Rectal smooth muscle tissue (tissue), 1 donor: ENCODE data around the gene FCRLA.
"Not testable (repeated sequence)": the region's sequence is repeated elsewhere in the genome, so short reads cannot be mapped to it uniquely, and the experiment has no call there.

ENCODE experiments used
- H3K27ac ChIP-seq: one replicate; pipeline ENCODE4 v1.7.0; 2013; ENCODE audit warnings: low read depth, low read length, inconsistent platforms
- H3K27me3 ChIP-seq: one replicate; pipeline ENCODE4 v1.7.0; 2013; ENCODE audit warnings: low read length; ENCODE audit not compliant: control insufficient read depth, insufficient read depth
- H3K36me3 ChIP-seq: one replicate; pipeline ENCODE4 v1.7.0; 2013; ENCODE audit warnings: low read length; ENCODE audit not compliant: control insufficient read depth, insufficient read depth
- H3K4me1 ChIP-seq: one replicate; pipeline ENCODE4 v1.7.0; 2013; ENCODE audit warnings: low read length; ENCODE audit not compliant: control insufficient read depth, insufficient read depth
- H3K4me3 ChIP-seq: one replicate; pipeline ENCODE4 v1.7.0; 2013; ENCODE audit warnings: low read length
- H3K9ac ChIP-seq: one replicate; pipeline ENCODE4 v1.7.0; 2013; ENCODE audit warnings: low read length

FCRLA gene

DNA sequence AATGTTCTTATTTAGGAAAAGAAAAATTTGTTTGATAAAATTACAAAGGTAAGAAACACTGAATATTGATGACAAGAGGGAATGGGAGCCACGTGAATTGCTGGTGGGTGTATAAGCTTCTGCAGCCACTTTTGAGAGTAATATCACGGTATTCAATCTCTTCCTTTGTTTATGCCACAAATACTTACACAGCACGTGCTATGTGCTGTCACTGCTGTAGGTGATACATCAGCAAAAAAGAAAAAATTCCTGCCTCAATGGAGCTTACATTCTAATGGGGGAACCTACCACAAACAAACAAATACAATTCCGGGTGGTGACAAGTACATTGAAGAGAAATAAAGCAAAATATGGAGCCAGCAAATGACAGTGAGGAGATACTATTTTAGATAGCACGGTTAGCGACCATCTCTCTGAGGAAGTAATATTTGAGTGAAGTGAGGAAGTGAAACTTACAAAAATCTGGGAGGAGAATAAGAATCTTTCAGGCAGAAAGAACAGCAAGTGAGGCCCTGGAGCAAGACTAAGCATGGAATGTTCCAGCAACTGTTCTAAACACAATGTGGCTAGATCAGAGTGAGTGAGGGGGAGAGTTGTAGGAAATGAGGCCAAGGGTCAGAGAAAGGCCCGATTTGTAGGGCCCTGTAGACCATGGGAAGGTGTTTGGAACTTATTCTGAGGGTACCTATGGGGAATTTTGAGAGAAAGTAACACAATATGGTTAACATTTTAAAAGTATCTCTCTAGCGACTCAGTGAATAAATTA is 11.7 kb downstream of the FCRLA start:
- H3K4me3 ChIP-seq: no peak overlapping the region

DNA sequence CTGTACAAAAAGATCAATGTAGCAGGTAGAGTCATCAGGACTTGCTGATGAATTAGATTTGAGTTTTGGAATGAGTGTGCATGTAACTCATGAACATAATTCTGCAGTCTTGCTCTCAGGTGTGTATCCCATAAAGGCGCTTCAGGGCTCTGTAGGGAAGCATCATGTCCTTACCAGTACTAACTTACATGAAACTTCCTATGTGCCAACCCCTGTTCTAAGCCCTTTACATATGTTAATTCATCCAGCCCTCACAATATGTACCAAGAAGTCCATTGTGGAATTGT is 12.2 kb downstream of the FCRLA start:
- H3K4me3 ChIP-seq: no peak overlapping the region
- H3K27me3 ChIP-seq: peaks cover 3% of the 10 kb centered on the region
- no peaks in the 10 kb centered on the region for H3K4me1 ChIP-seq
- H3K36me3 ChIP-seq: no peaks in the 10 kb centered on the region
- H3K27ac ChIP-seq: no peak overlapping the region
- H3K9ac ChIP-seq: no peak overlapping the region

More for the DNA sequence above, 11.7 kb downstream of the FCRLA start:
- no peaks in the 10 kb centered on the region for H3K36me3 ChIP-seq
- H3K27me3 ChIP-seq: peaks cover 3% of the 10 kb centered on the region
- H3K27ac ChIP-seq: no peak overlapping the region
- H3K4me1 ChIP-seq: no peaks in the 10 kb centered on the region
- no peak overlapping the region for H3K9ac ChIP-seq

DNA sequence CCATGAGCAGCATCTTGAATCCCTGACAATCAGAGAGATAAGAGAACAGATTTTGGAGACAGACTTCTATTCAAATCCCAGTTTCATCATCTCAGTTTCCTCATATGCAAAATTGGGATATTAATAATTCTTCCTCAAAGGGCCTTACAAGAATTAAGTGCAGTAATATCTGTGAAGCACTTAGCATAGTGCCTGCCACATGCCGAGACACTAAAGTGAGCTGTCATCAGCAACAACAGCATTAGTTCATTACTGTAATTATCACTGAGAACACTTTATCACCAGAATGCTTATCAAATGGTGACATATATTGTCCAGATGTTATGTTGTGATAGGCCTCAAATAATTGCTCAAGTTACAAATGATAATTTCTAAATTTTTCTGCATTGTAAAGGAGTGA is 13.4 kb downstream of the FCRLA start:
- peaks cover 3% of the 10 kb centered on the region for H3K27me3 ChIP-seq
- H3K36me3 ChIP-seq: no peaks in the 10 kb centered on the region
- no peak overlapping the region for H3K27ac ChIP-seq
- H3K9ac ChIP-seq: no peak overlapping the region
- H3K4me1 ChIP-seq: no peaks in the 10 kb centered on the region
- H3K4me3 ChIP-seq: no peak overlapping the region

DNA sequence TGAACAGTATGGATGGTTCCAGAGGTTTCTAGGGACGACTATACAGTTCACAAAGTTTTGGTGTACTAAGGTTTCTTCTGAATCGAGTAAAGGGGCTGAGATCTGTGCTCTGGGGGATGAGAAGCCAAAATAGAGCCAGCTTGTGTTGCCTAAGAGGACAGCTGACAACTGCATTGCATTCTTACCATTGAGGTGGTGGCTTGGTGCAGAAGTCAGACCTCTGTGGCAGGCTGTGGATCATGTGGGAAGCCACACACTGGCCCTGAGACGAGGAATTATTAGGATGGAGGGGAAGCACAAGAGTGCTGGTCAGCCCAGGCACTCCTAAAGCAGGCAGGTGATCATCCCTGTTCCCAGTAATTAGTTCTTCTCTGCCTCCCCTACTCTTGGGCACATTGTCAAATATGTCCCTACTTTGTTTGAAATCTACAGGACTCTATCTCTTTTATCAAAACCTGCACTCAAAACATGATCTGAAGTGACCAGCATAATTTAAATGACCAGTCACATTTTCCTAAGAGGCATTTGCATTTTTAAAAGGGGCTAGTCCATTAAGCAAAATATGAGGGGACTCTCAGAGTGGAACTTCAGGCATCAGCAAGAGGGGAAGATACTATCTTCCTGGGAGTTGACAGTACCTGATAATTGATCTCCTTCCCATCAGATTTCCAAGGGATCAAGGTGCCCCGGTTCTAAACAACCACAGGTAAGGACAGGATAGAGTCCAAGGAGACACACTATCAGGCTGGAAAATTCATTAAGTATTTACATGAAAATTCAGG is 14.1 kb downstream of the FCRLA start, which contains the start of gene FCRLB:
Gene FCRLB (plus strand): TSS at position 589 of the 782 bp plus-strand sequence. CDS start 1,129 bp downstream, outside the sequence.
- Histone ChIP-seq H3K27ac (no peak within 1 kb of the TSS), H3K4me3 (no peak within 1 kb of the TSS), H3K36me3 (no peaks in the 10 kb centered on the region), H3K4me1 (no peaks in the 10 kb centered on the region), H3K27me3 (peaks cover 3% of the 10 kb centered on the region), H3K9ac (no peak within 1 kb of the TSS)

DNA sequence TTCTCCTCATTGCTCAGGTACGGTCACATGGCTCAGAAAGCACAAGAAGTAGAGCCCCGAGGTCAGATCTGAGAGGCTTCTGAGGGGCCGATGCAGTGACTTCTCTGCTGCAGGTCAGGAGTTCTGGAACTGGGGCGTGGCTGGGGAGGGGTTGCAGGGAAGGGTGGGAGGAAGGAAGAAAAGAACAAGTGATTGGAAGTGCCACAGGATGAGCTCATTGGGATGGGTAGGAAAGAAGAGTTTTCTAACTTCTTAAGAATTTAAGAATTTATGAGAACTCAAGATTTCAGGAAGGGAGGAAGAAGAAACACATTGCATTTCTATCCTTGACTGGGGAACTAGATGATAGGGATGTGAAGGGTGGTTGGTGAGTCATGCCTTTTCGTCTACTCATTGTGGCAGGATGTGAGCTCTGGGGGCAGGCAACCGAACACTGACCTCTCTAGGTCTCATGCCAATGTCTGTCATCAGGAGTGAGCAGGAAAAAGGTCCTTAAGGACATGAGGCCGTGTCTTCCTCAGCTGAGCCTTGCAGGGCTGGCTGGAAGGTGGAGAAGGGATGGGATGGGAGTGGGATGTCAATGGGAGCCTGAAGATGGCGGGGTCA is 14.8 kb downstream of the FCRLA start:
- Histone ChIP-seq H3K4me1 (no peaks in the 10 kb centered on the region), H3K36me3 (no peaks in the 10 kb centered on the region), H3K27ac (no peak overlapping the region), H3K4me3 (no peak overlapping the region), H3K9ac (no peak overlapping the region), H3K27me3 (peaks cover 3% of the 10 kb centered on the region)

DNA sequence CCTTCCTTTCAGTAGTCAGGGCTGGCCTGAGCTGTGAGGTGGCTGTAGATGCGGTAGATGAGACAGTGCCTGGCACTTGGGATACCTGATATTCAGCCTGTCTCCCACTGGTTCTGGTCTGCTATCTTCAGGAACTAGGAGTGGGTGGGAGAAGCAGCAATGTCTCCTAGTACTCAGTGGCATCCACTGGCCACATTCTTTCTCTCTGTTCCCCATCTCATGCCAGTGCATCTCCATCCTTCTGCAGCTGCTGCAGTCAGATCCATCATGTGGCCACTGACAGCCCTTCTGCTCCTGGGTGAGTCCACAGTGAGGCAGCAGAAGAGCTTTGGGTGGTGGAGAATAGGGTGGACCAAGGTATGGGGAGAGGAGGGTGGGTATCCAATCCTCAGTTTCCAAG is 15.4 kb downstream of the FCRLA start:
- Histone ChIP-seq H3K4me3 (no peak overlapping the region), H3K27ac (no peak overlapping the region), H3K36me3 (no peaks in the 10 kb centered on the region), H3K27me3 (peaks cover 3% of the 10 kb centered on the region), H3K9ac (no peak overlapping the region), H3K4me1 (no peaks in the 10 kb centered on the region)

DNA sequence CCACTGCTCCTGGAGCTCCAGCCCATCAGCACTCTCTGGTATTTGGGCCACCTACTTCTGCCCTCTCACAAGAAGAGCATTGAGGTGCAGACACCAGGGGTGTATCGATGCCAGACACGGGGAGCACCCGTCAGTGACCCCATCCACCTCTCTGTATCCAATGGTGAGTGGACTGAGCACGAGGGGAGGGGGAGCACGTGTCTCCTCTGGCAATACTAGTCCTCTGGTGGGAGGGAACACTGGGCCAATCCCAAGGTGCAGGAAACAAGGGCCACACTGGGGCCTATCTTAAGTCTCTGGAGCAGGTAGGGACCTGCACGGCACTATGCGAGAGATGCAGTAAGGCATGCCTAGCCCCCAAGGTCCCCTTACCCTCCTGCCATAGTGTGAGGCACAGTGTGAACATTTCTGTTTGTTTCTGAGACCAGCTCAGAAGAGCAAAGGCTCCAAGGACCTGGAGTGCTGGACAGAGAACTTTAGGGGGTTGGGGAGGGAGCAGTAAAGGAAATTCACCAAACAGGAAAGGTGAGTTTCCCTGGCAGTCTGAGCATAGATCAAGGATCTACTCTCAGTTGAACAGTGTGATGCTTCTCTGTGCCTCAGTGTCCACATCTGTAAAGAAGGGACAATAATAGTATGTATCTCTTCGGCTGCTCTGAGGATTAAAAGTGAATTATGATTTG is 16.6 kb downstream of the FCRLA start:
- H3K36me3 ChIP-seq: no peaks in the 10 kb centered on the region
- no peaks in the 10 kb centered on the region for H3K4me1 ChIP-seq
- no peak overlapping the region for H3K4me3 ChIP-seq
- no peak overlapping the region for H3K27ac ChIP-seq
- H3K27me3 ChIP-seq: peaks cover 3% of the 10 kb centered on the region
- H3K9ac ChIP-seq: no peak overlapping the region

DNA sequence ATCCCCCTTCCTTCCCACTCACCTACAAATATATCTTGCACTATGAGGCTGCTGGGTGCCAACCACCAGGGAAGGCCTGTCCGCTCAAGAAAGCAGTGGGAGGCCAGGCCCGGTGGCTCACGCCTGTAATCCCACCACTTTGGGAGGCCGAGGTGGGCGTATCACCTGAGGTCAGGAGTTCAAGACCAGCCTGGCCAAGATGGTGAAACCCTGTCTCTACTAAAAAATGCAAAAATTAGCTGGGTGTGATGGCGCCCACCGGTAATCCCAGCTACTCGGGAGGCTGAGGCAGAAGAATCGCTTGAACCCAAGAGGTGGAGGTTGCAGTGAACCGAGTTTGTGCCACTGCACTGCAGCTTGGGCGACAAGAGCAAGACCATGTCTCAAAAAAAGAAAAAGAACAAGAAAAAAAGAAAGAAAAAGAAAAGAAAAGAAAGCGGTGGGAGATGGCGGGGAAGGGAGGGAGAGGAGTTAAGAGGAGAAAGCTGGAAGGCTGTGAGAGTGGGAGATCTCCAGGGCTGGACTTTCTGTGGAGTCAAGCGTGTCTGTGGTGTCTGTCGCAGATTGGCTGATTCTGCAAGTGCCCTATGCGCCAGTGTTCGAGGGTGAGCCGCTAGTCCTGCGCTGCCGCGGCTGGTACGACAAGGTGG is 18.4 kb downstream of the FCRLA start:
- not testable (repeated sequence) for H3K36me3 ChIP-seq, H3K9ac ChIP-seq, H3K27me3 ChIP-seq, H3K4me1 ChIP-seq, H3K27ac ChIP-seq
- peak overlapping the region; percentile 83 for H3K4me3 ChIP-seq

DNA sequence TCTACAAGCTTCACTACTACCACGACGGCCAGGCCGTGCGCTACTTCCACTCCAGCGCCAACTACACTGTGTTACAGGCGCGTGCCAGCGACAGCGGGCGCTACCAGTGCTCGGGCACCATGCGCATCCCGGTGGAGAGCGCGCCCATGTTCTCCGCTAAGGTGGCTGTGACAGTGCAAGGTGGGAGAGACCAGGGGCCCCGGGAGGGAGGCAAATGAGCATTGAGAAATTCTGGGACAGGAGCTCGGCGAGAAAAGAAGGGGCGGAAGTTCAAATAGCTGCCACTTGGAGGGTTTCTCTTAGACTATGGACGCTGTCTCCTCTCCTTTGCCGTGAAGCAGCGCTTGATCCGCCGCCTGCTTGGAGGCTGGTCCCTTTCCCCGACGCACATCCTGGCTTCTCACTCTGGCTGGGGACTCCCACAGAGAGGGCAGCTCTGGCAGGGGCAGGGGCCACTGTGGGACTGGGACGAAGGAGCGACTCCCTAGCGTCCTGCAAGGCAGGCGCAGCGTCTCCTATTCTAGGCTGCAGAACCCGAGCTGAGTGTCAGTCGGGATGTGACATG is 19.0 kb downstream of the FCRLA start:
- Histone ChIP-seq H3K4me3 (peak overlapping the region; percentile 83), H3K27ac (peak overlapping the region; percentile 64), H3K36me3 (no peaks in the 10 kb centered on the region), H3K4me1 (no peaks in the 10 kb centered on the region), H3K9ac (peak overlapping the region; percentile 59), H3K27me3 (peaks cover 3% of the 10 kb centered on the region)

DNA sequence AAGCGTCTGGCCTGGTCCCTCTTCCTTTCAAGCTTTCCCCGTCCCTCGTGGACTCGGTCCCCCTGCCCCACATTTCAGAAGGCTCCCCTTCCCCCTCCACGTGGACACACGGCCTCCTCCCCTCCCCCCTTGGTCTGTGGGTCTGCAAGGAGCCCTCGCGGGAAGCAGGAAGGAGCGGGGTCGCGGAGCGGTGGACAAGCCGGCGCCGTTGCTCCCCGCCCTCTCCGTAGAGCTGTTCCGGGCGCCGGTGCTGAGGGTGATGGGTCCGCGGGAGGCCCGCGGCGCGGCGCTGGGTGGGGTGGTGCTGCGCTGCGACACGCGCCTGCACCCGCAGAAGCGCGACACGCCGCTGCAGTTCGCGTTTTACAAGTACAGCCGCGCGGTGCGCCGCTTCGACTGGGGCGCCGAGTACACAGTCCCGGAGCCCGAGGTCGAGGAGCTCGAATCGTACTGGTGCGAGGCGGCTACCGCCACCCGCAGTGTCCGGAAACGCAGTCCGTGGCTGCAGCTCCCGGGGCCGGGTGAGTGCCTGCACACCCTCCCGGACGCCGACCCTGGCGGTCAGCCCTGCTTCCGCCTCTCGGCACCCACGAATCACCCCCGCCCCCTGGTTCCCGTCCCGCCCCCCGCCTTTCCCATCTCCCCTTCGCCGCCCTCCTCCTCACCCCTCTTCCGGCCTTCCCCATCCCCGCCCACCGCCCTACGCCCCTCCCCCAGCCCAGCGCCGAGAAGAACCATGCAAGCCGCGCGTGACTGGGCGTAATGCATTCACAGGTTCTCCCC is 19.6 kb downstream of the FCRLA start:
- Histone ChIP-seq H3K27me3 (peaks cover 3% of the 10 kb centered on the region), H3K4me3 (peak overlapping the region; percentile 83), H3K27ac (peak overlapping the region; percentile 64), H3K4me1 (no peaks in the 10 kb centered on the region), H3K36me3 (no peaks in the 10 kb centered on the region), H3K9ac (peak overlapping the region; percentile 59)

DNA sequence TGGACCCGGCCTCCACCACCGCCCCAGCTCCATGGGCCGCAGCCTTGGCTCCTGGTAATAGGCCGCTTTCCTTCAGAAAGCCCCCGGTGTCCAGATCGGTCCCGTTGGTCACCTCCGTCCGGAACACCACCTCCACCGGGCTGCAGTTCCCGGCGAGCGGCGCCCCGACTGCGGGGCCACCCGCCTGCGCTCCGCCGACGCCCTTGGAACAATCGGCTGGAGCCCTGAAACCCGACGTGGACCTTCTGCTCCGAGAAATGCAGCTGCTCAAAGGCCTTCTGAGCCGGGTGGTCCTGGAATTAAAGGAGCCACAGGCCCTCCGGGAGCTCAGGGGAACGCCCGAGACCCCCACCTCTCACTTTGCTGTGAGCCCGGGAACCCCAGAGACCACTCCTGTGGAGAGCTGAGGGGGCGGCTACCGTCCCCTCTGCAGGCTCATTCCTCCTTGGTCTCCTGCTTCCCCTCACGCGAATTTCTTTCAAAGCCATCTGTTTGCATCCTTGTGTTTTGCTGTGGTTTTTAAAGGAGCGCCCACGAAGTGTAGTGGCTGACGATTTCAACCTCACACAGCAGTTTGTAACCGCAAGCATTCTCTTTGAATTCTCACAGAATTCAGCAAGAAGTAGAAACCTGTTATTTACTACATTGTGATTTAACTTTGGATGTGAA is 20.4 kb downstream of the FCRLA start:
- Histone ChIP-seq H3K9ac (peak overlapping the region; percentile 49), H3K27ac (peak overlapping the region; percentile 62)

More for the DNA sequence above, 20.4 kb downstream of the FCRLA start:
- peaks cover 3% of the 10 kb centered on the region for H3K27me3 ChIP-seq
- H3K4me1 ChIP-seq: no peaks in the 10 kb centered on the region
- H3K36me3 ChIP-seq: no peaks in the 10 kb centered on the region
- peak overlapping the region; percentile 73 for H3K4me3 ChIP-seq
